Hematopoietic multipotent progenitor cell treated with erythropoietin and hydrocortisone succinate and interleukin-3 and kit ligand, for 4 days (in vitro differentiated cells): ENCODE data around the gene PRPF18.

Experiments
- DNase-seq: peaks from one replicate; pipeline ENCODE4 v3.0.0-alpha.2; 2015

The PRPF18 gene

DNA sequence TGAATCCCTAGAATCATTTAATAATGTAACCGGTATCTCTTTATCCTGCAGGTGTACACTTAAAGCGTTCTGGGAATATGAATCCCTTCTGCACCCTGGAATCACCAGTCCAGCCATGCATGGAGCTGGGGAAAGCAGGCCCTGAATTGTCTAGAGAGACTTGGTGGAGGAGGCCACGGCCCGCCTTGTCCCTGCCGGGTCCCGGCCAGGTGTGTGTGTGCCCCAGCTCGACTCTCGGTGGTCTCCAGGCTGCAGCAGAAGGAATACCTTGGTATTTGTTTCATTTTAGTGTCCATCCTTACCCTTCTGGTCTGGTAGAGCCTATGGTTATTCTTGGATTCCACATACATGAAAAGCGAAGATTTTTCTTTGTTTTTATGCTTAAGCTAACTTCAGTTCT lies 58.1 kb downstream of the PRPF18 start:
- no peak for DNase-seq

DNA sequence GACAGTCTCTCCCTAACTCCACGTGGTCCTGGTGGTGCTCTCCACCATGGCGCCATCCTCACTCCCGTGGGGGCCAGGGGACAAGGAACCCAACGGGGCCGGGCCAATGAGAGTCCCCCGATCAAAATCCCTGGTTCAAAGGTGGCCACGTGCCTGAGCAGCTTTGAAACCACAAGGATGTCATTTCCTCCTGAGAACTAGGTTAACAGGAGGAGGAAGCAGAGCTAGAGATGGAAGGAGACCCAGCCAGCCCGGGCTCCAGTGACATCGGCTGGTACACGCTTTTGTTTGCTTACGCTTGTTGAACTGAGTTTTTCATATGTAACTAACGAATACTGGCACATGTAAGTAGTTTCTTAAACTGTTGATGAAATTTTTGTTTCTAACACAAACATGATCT lies 61.7 kb downstream of the PRPF18 start:
- DNase-seq = no peak

DNA sequence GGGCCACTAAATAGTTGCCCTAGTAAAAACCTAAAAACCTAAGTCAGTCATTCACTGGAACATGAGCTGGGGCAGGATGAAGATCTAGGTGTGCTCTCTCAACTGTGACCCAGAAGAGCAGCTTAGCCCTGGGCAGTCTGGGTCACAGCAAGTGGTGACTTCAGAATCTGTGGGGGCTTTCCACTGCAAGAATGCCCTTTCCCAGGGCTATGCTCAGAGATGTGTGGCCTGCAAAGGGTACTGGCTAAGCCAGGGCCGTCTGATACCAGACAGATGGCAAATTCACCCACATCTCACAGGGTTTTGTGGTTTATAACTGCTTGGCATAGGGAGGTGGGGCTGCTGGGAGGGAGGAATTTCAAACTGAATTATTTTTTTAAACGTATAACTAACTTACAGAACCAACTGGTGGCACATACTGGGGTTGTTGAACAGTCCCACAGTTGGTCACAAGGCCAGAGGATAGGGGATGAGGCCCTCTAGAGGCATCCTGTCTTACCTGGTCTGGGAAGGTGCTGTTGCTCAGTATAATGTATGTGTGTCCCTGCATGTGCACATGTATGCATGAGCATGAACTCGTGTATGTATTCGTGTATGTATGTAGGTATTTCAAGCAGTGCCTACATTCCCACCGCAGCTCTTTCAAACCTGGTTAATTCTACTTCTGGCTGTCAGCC lies 63.2 kb downstream of the PRPF18 start:
- DNase-seq = peak; percentile 14

DNA sequence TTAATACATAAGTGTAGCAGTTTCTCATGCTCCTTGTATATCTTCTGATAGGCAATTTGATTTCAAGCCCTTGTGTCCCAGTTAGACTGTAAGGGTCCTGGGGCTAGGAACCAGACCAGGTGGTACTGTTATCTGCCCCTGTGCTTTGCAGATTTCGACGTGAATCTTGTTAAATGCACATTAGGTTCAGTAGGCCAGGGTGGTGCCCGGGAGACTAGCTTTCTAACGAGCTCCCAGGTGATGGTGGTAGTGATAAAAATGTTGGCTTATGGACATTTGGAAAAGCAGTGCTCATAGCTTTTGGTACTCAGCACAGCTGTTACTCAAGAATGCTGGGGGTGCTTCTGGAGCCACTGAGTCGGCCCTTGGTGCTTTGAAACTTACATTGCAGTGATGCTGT lies 64.2 kb downstream of the PRPF18 start:
- no peak for DNase-seq

DNA sequence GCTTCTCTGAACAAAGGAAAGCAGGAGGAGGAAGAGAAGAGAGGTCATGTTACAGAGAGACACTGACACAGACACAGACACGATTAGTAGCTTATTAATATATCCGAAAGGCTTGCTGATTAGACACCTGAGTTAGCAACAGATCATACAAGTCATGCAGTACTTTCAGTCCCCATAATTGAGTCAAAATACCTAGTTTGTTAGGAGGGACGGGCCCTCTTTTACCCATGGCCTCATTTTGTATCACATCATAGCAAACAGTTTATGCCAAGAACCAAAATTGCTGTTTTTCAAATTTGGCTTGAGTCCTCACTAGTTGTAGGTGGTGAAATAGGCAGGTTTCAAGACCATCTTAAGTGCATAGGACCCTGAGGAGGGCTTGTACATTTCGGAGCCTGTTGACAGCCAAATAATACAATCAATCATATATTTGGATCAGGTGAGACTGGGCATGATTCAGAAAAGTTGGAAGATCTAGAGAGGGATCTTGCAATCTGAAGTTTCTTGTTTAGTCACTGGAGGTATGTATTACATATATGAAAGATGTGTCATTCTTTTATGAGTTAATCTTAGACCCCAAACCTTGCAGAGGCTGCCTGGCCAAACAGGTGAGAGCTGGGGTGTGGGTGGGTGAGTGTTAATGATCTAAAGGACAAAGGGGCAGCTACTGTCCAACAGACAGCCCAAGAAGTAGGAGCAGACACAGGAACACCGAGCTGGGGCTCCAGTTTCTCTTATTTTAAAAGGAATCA lies 65.4 kb downstream of the PRPF18 start:
- DNase-seq = no peak

DNA sequence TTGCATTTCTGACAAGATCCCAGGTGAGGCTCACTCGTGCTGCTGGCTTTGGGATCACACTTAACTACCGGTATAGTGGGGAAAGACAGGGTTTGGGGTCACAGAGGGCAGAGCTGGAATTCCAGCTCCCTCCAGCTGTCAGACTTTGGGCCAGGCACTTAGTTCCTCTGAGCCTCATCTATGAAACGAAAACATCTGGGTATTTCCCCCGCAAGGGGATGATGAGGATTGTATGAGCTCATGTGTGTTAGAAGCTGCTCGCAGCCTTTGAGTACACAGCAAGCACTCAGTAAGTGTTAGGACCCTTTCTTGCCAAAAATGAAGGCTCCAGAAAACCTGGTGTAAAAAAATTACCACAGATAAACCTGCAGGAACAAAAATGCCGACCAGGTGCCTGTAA lies 66.1 kb downstream of the PRPF18 start:
- no peak for DNase-seq

DNA sequence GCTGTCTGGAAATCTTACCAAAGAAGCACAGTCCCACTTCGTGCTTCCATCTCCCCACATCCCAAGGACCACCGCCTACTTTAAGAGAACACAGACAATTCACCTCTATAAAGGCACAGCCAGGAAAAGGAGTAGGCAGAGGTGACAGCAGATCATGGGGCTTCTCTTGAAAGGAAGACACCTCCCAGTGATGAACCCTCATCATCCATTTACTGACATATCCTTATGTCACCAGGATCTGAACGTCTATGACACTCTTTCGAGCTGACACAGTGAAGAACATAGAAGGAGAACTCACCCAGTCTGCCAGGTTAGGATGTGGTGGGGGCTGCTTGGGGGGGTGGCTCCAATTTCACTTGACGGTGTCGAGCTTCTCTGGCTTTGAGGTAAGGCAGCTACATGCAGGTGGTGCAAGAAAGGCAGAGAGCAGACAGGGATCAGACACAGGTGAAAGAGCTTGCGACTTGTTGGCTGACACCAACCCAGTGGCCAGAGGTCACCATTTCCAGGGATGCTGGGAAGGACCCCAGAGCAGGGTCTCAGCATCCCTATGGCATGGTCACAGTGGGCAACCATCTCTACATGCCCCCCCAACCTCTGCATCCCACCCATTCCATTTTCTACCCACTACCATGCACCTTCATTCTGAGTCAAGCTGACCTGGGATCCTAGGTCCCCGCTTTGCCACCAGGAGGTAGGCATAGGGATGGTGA lies 67.5 kb downstream of the PRPF18 start:
- no peak for DNase-seq

DNA sequence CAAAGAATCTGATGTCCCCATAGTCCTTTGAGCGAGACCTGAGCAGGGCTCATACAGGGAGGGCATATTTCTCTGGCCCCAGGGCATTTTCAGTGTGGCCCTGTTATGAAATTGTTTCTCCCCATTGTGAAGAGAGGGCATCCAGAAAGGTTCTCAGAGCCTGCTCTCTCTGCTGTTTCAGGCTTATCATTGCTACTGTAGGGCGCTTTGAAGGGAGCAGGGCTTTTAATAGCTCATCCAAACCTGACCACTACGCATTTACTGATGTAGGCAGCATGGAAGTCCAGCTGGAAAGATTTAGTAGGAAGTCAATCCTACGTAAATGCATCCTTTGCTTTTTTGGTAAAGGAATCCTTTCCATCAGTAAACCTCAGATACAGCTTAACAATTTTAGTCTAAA lies 68.1 kb downstream of the PRPF18 start:
- no peak for DNase-seq

DNA sequence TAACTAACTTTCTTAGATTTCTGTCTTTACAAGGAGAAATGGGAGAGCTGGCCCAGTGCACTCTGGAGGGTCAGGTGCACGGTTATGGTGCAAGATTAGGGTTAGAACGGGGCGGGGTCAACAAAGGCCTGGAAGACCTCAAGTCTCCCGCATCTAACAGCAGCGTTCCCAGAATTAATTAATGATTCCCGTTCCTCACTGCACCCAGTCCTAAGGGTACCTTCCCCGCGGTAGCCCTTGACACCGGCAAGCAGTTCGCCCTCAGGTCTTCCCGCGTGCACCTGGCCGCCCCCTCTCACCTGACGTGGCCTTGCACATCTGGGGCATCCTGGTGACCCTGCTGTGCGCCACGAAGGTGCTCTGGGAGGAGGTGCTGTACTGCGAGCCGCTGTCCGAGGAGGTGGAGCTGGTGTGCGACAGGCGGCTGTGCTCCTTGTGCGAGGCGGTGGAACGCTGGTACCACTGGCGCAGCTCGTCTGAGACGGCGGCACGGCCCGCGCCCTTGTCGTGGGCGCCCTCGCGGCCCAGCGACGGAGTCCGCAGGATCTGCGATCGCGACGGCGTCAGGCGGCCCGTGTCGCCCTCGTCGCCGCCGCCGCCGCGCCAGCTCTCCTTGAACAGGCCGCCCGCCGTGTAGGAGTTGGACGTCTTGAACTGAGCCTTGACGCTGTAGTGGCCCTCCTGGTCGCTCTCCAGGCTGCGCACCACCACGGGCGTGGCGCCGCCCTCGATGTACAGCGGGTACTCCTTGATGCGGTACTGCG lies 69.8 kb downstream of the PRPF18 start:
- DNase-seq = no peak

DNA sequence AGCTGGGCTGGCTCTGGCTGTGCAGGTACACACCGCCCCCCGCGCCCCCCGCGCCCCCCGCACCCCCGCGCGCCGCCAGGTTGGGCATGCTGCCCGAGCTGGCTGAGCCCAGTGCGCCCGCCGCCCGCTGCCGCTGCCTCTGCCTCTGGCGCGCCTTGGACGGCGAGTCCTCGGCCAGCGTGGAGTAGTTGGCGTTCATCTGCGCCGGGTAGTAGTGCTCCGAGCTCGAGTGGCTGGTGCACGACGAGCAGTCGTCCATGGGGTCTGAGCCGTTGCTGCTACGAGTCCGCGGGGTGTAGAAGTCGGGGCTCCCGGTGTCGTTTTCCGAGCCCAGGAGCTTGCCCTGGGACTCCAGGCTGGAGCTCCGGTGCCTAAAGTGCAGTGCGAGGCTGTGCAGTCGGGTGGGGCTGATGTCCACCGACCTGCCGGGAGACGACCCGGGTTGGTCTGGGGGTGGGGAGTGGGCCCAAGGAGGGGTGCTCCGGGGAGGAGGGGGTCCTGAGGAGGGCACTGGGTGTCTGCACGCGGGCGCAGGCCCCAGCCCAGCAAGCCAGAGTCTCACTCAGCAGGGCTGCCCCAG lies 70.4 kb downstream of the PRPF18 start:
- no peak for DNase-seq

DNA sequence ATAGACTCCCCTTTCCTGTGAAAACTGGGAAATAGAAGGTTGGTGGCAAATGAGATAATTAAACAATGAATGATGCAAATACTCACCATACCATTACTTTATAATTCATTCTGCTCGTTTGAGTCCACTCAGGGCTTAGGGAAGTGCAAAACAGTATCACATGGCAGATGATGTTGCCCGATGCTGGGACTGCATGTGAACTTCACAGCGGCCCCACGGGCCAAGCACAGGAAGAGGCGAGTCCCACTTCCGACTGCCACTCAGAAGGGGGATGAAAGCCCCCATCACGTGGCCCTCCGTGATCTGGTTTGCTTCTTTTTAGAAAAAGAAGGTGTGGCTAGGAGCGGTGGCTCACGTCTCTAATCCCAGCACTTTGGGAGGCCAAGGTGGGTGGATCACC lies 71.5 kb downstream of the PRPF18 start:
- peak; percentile 18 for DNase-seq

DNA sequence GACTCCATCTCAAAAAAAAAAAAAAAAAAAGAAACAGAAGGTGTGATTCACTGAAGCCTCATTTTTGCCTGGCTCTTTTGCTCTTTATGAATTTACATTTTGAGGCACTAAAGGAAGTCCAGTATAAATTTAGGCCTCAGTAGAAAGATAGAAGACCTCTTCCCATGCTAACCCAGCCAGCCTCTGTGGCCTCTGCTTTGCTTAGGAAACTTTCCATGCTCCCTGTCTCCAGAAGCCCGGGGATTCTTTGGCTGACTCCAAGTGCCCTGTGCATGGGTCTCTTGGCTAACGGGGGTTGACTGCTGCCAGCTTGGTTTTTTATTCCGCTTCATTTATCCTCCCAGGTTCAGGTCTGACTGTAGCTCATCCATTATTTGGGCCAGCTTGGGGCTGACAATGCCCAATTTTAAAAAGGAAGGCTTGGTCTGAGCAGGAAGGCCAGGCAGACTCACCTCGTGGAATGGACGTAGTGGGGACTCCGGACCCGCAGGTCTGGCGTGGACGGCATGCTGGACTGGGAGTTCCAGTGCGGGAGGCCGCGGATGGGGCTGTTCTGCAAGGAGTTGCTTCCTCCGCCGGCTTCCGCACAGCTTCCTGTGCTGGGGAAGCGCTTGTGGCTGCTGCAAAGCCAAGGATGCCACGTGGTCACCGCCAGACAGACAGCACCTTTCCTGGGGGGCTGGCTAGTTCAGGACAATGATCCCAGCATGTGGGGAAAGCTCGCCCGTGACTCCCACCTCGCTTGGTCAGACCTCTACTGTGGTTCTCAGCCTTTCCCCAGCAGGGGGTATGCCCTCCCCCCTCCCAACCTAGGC lies 72.3 kb downstream of the PRPF18 start:
- peak; percentile 17 for DNase-seq

DNA sequence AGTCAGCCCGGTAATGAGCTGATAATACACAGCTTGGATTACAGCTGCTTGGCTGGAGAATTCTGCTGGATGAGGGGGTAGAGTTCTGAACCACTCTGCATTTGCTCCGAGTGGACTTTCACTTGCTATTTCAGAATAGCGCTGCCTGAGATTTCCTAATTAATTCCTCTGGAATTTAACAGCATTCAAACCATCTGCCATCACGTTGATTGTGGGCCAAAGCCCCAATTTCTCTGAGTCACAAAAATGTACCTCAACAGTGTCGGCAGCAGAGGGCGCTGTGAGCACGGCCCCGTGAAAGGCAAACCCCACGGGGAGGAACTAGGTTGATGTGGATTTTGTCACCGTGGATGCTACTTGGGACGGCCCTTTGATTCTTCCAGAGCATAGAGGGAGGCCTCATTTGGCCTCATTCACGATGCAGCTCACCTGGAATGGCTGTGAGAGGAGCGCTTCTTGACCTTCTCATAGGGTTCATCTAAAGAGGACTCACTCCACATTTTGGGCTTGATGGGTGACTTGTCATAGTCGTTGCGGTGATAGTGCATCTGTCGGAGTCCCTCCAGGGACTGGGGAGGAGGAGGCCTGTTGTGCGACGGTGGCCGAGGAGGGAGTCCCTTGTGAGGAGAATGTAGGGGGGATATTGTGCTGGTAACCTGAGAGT lies 73.3 kb downstream of the PRPF18 start:
- DNase-seq = peak; percentile 73

DNA sequence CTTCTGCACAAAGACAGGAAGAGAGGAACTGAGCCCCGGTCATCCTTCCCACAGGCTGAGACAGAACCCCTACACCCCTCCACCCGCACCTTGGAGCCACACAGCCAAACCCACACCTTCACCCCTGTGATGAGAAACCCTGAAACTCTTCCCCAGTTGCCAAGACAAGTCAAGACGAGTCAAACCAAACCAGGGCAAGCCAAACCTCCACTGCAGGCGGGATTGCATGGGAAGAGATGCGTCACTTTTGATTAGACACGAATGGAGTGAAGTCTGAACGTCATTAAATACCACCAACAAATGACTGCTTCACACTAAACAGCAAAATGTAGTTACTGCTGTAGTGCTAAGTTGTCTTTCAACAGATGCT lies 73.8 kb downstream of the PRPF18 start:
- no peak for DNase-seq

DNA sequence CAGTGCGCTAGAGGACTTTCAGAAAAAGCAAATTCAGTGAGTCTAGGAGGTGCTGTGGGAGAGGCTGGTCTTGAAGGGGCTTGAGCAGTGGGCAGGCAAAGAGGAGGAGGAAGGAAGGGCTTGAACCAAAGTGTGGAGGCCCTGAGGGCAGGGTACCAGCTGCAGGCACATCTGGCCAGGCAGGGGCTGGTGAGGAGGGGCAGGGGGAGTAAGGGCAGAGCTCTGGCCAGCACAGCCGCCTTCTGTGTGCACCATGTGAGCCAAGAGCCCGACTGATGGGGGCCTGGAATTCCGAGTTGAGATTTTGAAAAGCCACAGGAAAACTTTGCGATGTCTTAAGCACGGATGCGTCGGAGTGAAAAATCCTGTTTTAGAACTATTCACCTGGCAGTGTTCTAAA lies 74.5 kb downstream of the PRPF18 start:
- no peak for DNase-seq

DNA sequence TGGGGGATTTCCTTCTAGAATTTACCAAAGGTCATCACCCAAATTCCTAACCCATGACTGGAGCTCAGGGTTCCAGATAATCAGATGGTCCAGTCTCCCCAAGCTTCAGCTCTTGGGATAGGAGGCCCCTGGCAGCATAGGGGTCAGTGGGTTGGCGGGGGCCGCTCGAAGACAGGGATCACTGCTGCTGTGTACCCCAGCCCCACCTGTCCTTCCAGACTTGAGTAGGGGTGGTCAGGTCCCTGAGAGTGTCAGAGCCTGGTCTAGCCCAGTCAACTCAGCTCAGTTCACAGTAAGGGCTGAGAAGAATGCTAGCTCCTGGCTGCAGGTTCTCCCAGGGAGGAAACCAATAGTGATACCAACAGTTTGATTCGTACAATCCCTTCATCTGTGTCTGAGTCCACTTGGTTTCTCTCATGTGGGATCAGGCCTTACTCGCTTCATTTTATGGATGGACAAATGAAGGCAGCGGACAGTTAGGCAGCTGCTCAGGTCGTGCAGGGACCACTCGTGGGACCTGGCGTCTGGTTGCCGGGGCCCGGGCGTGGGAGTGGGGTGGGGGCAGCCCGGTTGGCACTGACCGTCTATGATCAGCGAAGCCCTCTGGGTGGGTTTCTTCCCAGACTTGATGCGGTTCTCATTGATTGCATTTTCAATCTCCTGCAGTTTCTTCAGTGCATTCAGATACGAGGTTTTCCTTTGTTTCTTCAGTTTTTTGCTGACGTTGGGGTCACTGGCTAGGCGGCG lies 78.9 kb downstream of the PRPF18 start:
- DNase-seq = no peak

DNA sequence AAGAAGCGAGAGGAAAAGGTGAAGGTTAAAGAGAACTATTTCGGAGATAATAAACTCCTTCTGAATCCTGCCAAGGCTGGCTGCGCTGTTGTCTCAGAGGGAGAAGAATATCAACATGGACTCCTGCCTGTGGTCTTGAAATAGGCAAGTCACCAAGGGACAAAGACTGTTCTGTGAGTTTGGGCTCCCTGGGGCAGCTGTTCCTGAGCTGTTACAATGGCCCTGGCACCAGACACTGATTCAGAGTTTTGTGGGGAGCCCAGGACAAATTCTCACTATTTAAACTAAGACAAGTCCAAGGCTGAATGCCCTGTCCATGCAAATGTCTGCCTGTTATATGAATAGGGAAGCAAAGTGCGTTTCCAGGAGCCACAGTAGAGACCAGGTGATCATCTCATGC lies 81.4 kb downstream of the PRPF18 start:
- no peak for DNase-seq

DNA sequence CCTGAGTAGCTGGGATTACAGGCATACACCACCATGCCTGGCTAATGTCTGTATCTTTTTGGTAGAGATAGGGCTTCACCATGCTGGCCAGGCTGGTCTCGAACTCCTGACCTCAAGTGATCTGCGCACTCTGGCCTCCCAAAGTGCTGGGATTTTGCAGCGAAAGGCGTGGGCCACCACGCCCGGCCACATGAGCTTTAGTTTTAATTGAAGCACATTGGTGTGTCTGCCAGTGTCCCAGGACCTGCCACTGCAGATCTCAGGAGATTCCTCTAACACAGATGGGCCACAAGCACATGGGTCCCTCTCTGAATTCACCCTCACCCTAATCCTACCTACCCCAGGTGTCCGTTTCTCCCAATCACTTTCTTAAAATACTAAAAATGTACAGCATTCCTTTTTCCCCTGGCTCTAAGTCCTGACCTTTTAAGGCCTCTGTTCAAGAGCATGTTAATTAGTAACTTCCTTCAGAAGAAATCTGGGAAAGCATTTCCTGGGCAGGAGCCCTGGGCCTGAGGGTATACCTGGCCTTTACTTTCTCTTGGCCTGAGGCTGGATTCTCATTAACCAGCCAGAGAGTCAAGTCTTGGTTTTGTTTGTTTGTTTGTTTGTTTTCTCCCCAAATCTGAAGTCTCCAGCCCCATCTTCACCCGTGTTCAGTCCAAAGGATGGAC lies 82.6 kb downstream of the PRPF18 start:
- DNase-seq = no peak

DNA sequence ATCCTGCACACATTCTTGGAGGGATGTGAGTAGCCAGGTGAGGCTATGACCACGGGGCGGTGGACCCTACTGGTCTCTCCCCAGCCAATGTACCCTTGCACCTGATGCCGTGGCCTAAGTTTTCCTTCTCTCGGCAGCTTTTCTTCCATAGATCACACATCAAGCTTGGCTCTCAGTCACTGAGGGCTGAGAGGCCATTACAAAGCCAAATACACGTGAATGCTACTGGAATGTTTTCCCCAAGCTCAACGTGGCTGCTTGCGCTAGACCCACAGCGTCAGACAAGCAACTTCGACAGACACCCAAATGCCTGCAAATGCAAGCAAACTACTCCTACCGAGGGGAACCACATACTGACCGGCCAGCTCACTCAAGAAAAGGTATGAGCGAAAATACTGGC lies 83.1 kb downstream of the PRPF18 start:
- DNase-seq = no peak

DNA sequence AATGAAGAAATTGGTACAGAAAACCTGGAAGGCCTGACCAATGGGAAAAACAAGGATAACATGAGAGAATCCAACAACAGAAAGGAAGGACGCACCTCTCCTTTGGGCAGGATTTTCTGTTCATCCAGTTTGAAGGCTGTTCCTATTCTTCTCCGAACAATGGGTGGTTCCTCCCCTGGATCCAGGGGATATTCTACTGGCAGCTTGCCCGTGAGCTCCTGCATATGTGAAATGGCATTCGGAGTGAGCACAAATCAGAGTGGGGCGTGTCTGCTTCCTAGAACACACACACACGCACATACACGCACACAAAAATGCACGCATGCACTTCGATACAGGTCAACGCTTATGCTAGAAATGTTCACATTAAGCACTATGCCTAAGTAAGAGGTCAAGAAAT lies 83.5 kb downstream of the PRPF18 start:
- no peak for DNase-seq
